Psoas muscle (tissue), 8 donors: Measurements from ENCODE around the gene MORN1. TPM values are rescaled to one million over a fixed set of nuclear protein-coding genes. Genes with fewer than 3 reads are reported as not detected.

Source experiments
- ATAC-seq, 4 donors: fragments of 200-7000 bp; cut with Tn5 transposase; one replicate each; pipeline ENCODE4 v1.9.1; 2020; ENCODE audit warnings: moderate library complexity in 3 of 4, mild to moderate bottlenecking in 2 of 4
- DNase-seq, 2 donors: peaks; one replicate each; pipeline ENCODE4 v3.0.0-alpha.2; 2020
- H3K27ac ChIP-seq: fragments of 200-600 bp; one replicate; pipeline ENCODE4 v1.8.0; 2022
- H3K27me3 ChIP-seq, 3 donors: fragments of 200-600 bp in 1 of 3; one replicate each; pipeline versions ENCODE4 v1.6.1 to v1.8.0; 2013 to 2022; ENCODE audit warnings: low read length in 2 of 3, mild to moderate bottlenecking in 2 of 3, moderate library complexity in 1 of 3; ENCODE audit not compliant: insufficient read depth in 3 of 3
- H3K36me3 ChIP-seq, 2 donors: fragments of 200-600 bp in 1 of 2; one replicate each; pipeline versions ENCODE4 v1.6.1 to v1.8.0; 2013 to 2022; ENCODE audit warnings: low read depth in 1 of 2, mild to moderate bottlenecking in 1 of 2, moderate library complexity in 1 of 2; ENCODE audit not compliant: insufficient read depth in 1 of 2
- H3K4me1 ChIP-seq: fragments of 200-600 bp; one replicate; pipeline ENCODE4 v1.8.0; 2022
- H3K4me3 ChIP-seq: fragments of 200-600 bp; one replicate; pipeline ENCODE4 v1.8.0; 2022; ENCODE audit warnings: mild to moderate bottlenecking
- H3K9me3 ChIP-seq: fragments of 200-600 bp; one replicate; pipeline ENCODE4 v1.8.0; 2022
- WGBS, 3 donors: extraction: QIAGEN DNeasy Blood & Tissue Kit; methylation state at CpG; one replicate each; pipeline versions ENCODE4 v1.1.6 to v1.1.7; 2013; 5-methylcytosine and 5-hydroxymethylcytosine counted together
- intact Hi-C, 2 donors: fragments of 100-400 bp; cut with DNase I; formaldehyde crosslinking; loops; one replicate each; pipeline versions ENCODE4 v1.11.0 to v1.14.2; 2022
- polyA plus RNA-seq, 3 donors: library from polyadenylated mRNA; stranded (reverse); fragments of 200-250 nt; gene quantifications; one replicate each; pipeline ENCODE4 v1.2.3, GENCODE V29; 2013
- total RNA-seq, 4 donors: library from RNA; stranded (reverse); fragmentation: NEBNext Ultra II Directional in 2 of 4; extraction: Animal tissue kit (Norgen Biotek cat#: 25700) in 2 of 4; gene quantifications; one replicate each; pipeline versions ENCODE4 v1.2.1 to v1.2.4, GENCODE V29; 2021 to 2023
- TF ChIP-seq, protein P1 (sequence below): fragments of 200-600 bp; IDR thresholded peaks from one replicate; pipeline ENCODE4 v1.8.0; 2022; ENCODE audit warnings: antibody characterized with exemption
- donor health status: healthy with polysubstance abuse.
- donor health status: DM: no; HTN: no; CAD: no; lungs with moderate emphysema.
- donor health status: Bipolar disorder and iron deficiency.
- donor health status: healthy.
- donor health status: DM: yes; HTN: yes; CAD: no.
- donor health status: DM: no; HTN: no; CAD: no.
- donor health status: DM: no; HTN: no; CAD: no.
- donor health status: DM: yes; HTN: yes; CAD: no.

The MORN1 gene
- total and polyA plus RNA-seq, 7 donors: 1.2 to 7.3 (median 4.2) TPM

GRCh38 chr1:2282556-2283270, 108.6 kb downstream of the MORN1 start:
- Histone ChIP-seq H3K4me3 (no peak overlapping the region), H3K36me3 (peaks cover 0 to 2% of the 10 kb centered on the region in 2 donors), H3K27me3 (no peaks in the 10 kb centered on the region), H3K4me1 (peaks cover 37% of the 10 kb centered on the region), H3K9me3 (no peaks in the 10 kb centered on the region), H3K27ac (no peak overlapping the region)
- DNase-seq (peak; percentile 17 to 49), ATAC-seq (no peak)
- 92 to 93% (median 93%) methylated on average over 28 to 29 of the region's 29 CpGs for WGBS, 3 donors
- intact Hi-C loops: no loop called here
- TF ChIP-seq, protein P1, sequence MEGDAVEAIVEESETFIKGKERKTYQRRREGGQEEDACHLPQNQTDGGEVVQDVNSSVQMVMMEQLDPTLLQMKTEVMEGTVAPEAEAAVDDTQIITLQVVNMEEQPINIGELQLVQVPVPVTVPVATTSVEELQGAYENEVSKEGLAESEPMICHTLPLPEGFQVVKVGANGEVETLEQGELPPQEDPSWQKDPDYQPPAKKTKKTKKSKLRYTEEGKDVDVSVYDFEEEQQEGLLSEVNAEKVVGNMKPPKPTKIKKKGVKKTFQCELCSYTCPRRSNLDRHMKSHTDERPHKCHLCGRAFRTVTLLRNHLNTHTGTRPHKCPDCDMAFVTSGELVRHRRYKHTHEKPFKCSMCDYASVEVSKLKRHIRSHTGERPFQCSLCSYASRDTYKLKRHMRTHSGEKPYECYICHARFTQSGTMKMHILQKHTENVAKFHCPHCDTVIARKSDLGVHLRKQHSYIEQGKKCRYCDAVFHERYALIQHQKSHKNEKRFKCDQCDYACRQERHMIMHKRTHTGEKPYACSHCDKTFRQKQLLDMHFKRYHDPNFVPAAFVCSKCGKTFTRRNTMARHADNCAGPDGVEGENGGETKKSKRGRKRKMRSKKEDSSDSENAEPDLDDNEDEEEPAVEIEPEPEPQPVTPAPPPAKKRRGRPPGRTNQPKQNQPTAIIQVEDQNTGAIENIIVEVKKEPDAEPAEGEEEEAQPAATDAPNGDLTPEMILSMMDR: no peak

DNA sequence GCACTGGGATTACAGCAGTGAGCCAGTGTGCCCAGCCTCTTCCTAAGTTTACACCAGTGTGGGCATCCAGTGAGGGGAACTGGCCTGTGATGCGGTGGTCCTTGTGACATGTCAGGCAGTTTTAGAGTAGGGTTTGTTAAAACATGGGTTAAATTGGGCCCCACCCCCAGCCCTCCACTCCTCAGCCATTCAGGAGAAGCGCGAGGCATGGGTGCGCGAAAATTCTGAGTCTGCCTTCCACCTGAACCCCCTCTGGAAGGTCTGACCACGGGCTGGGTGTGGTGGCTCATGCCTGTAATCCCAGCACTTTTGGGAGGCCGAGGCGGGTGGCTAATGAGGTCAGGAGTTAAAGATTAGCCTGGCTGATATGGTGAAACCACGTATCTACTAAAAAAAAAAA, 111.5 kb downstream of the MORN1 start:
- Histone ChIP-seq H3K4me3 (no peak overlapping the region), H3K36me3 (peaks cover 0 to 2% of the 10 kb centered on the region in 2 donors), H3K4me1 (peaks cover 53% of the 10 kb centered on the region), H3K9me3 (no peaks in the 10 kb centered on the region), H3K27ac (no peak overlapping the region), H3K27me3 (no peaks in the 10 kb centered on the region)
- 67 to 72% (median 70%) methylated on average over 9 of the region's 9 CpGs for WGBS, 3 donors
- intact Hi-C loops: no loop called here
- peak in 1 of 2 donors; percentile 50 for DNase-seq
- TF ChIP-seq, protein P1: no peak
- ATAC-seq: no peak

- ATAC-seq (peak; percentile 31 to 38 (median 32)), DNase-seq (peak; percentile 70 to 76)
- intact Hi-C loops: no loop called here
- peaks cover 0 to 2% of the 10 kb centered on the region in 2 donors for H3K36me3 ChIP-seq
- peaks cover 53% of the 10 kb centered on the region for H3K4me1 ChIP-seq
- no peaks in the 10 kb centered on the region for H3K27me3 ChIP-seq
- TF ChIP-seq, protein P1: no peak
- WGBS, 3 donors: 26 to 36% (median 30%) methylated on average over 12 to 13 of the region's 13 CpGs
- H3K4me3 ChIP-seq: no peak overlapping the region
- H3K9me3 ChIP-seq: no peaks in the 10 kb centered on the region
- peak overlapping the region; percentile 41 for H3K27ac ChIP-seq
These were observed 112.1 kb downstream of the MORN1 start for GRCh38 chr1:2279210-2279639.

- DNase-seq (peak in 1 of 2 donors; percentile 53), ATAC-seq (no peak)
- H3K27ac ChIP-seq: peak overlapping the region; percentile 41
- WGBS, 3 donors: 59 to 61% (median 59%) methylated on average over 16 of the region's 16 CpGs
- TF ChIP-seq, protein P1: no peak
- H3K9me3 ChIP-seq: no peaks in the 10 kb centered on the region
- peaks cover 0 to 2% of the 10 kb centered on the region in 2 donors for H3K36me3 ChIP-seq
- no peak overlapping the region for H3K4me3 ChIP-seq
- no peaks in the 10 kb centered on the region for H3K27me3 ChIP-seq
- H3K4me1 ChIP-seq: peaks cover 53% of the 10 kb centered on the region
- intact Hi-C loops: no loop called here
These were observed 112.7 kb downstream of the MORN1 start for GRCh38 chr1:2278591-2279209.
